Lower leg skin (tissue), 3 donors: ENCODE results near the gene HINT1.
"Not testable (repeated sequence)": the region's sequence is repeated elsewhere in the genome, so short reads cannot be mapped to it uniquely, and the experiment has no call there.

ENCODE experiments used
- CTCF ChIP-seq, 3 donors: fragments of 450-650 bp; IDR thresholded peaks; one replicate each; pipeline ENCODE4 v1.5.1; 2016; ENCODE audit warnings: antibody characterized with exemption in 3 of 3, mild to moderate bottlenecking in 3 of 3, moderate library complexity in 2 of 3
- POLR2A ChIP-seq, 2 donors: fragments of 450-650 bp; IDR thresholded peaks; one replicate each; pipeline ENCODE4 v1.6.1; 2016 to 2017; ENCODE audit warnings: antibody characterized with exemption in 2 of 2, mild to moderate bottlenecking in 1 of 2, moderate library complexity in 1 of 2

- not testable (repeated sequence) for TF ChIP-seq CTCF, POLR2A (IDR thresholded peaks at IDR 0.05)
Observed at GRCh38 chr5:131127244-131127643, 37.8 kb downstream of the HINT1 start.
